BJ (cell line): Measurements from ENCODE around the gene KCNIP1. TPM values are rescaled to one million over a fixed set of nuclear protein-coding genes. Genes with fewer than 3 reads are reported as not detected.
"Not testable (repeated sequence)": the region's sequence is repeated elsewhere in the genome, so short reads cannot be mapped to it uniquely, and the experiment has no call there.

Source experiments
- CTCF ChIA-PET: fragments of 350-600 bp; formaldehyde crosslinking; extraction: SDS; loops from one replicate; lab custom pipeline; 2021; ENCODE audit warnings: antibody characterized with exemption, inconsistent platforms; lab: Yijun Ruan, JAX
- POLR2A ChIA-PET: fragments of 300-600 bp; sonication (Branson Sonifier 250); formaldehyde crosslinking; extraction: SDS; loops from one replicate; lab custom pipeline; 2021; ENCODE audit warnings: antibody characterized with exemption; lab: Charles Lee
- DNase-seq: peaks from one replicate; pipeline ENCODE4 v3.0.0-alpha.2; 2011; ENCODE audit warnings: low read depth
- H3K27me3 ChIP-seq: 2 replicates; pipeline ENCODE4 v1.6.0; 2011; ENCODE audit warnings: low read length; ENCODE audit not compliant: control insufficient read depth, insufficient read depth
- H3K36me3 ChIP-seq: 2 replicates; pipeline ENCODE4 v1.5.1; 2011; ENCODE audit warnings: low read length; ENCODE audit not compliant: control insufficient read depth, insufficient read depth
- H3K4me3 ChIP-seq: 2 replicates; pipeline ENCODE4 v1.5.1; 2011; ENCODE audit warnings: low read depth, mild to moderate bottlenecking, control low read depth, low read length
- polyA plus RNA-seq: library from polyadenylated mRNA; depleted of rRNA; stranded (reverse); fragments of >200 nt; gene quantifications from 2 replicates; pipeline ENCODE4 v1.2.3, GENCODE V29; 2011
- TF ChIP-seq, protein P1 (sequence below): IDR thresholded peaks from 2 replicates; pipeline ENCODE4 v1.5.1; 2011; ENCODE audit warnings: low read depth, mild to moderate bottlenecking, control low read depth, inconsistent platforms, low read length, moderate library complexity; ENCODE audit not compliant: insufficient read depth

KCNIP1 gene
- polyA plus RNA-seq, 1 experiment, result not detected

DNA sequence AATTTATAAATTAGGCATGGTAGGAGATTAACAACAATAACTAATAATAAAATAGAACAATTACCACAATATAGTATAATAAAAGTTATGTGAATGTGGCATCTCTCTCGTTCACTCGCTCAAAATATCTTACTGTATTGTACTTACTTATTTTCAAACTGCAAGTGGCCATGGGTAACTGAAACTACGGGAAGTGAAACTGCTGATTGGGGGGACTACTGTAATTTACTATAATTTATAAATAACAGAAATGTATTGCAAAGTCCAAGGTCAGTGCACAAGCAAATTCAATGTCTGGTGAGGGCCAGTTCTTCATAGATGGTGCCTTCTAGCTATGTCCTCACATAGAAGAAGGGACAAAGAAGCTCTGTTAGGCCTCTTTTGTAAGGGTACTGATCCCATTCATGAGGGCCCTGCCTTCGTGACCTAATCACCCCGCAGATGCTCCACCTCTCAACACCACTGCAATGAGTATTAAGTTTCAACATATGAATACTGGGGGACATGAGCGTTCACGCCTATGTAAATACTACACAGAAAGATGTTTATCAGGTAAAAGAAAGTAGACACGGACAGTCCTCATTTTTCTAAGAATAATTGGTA is 39.0 kb downstream of the KCNIP1 start:
- no peak for DNase-seq
- ChIA-PET CTCF (no interaction called here), POLR2A (no interaction called here)

GRCh38 chr5:170545313-170545712 is 41.5 kb downstream of the KCNIP1 start:
- no peaks in the 10 kb centered on the region for H3K27me3 ChIP-seq
- TF ChIP-seq, protein P1, sequence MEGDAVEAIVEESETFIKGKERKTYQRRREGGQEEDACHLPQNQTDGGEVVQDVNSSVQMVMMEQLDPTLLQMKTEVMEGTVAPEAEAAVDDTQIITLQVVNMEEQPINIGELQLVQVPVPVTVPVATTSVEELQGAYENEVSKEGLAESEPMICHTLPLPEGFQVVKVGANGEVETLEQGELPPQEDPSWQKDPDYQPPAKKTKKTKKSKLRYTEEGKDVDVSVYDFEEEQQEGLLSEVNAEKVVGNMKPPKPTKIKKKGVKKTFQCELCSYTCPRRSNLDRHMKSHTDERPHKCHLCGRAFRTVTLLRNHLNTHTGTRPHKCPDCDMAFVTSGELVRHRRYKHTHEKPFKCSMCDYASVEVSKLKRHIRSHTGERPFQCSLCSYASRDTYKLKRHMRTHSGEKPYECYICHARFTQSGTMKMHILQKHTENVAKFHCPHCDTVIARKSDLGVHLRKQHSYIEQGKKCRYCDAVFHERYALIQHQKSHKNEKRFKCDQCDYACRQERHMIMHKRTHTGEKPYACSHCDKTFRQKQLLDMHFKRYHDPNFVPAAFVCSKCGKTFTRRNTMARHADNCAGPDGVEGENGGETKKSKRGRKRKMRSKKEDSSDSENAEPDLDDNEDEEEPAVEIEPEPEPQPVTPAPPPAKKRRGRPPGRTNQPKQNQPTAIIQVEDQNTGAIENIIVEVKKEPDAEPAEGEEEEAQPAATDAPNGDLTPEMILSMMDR, result no peak
- DNase-seq, result no peak
- ChIA-PET CTCF (no interaction called here), POLR2A (no interaction called here)
- H3K4me3 ChIP-seq, result no peak overlapping the region
- H3K36me3 ChIP-seq, result no peaks in the 10 kb centered on the region

More for the DNA sequence above, 39.0 kb downstream of the KCNIP1 start:
- TF ChIP-seq, protein P1, result no peak
- H3K4me3 ChIP-seq, result no peak overlapping the region
- no peaks in the 10 kb centered on the region for H3K27me3 ChIP-seq
- no peaks in the 10 kb centered on the region for H3K36me3 ChIP-seq

DNA sequence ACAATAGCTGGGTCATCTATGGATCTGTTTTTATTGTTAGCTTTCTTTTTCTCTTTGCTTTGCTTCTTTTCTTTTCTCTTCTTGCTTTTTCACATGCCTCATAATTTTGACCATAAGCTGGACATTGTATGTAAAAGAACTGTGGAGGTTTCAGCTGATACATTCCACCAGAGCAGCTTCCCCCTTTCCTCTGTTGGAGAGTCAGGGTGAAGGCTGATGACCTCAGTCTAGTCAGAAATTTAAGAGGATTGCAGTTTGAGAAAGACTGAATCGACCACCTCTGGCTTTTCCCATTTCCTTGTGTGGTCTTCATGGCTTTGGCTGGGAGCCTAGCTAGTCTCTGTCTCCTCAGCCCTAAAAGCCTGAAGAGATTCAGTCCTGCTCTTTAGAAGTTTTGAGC is 42.0 kb downstream of the KCNIP1 start:
- H3K4me3 ChIP-seq, result no peak overlapping the region
- DNase-seq, result no peak
- H3K27me3 ChIP-seq, result no peaks in the 10 kb centered on the region
- H3K36me3 ChIP-seq, result no peaks in the 10 kb centered on the region
- TF ChIP-seq, protein P1, result no peak
- POLR2A ChIA-PET, result no interaction called here
- CTCF ChIA-PET, result no interaction called here

DNA sequence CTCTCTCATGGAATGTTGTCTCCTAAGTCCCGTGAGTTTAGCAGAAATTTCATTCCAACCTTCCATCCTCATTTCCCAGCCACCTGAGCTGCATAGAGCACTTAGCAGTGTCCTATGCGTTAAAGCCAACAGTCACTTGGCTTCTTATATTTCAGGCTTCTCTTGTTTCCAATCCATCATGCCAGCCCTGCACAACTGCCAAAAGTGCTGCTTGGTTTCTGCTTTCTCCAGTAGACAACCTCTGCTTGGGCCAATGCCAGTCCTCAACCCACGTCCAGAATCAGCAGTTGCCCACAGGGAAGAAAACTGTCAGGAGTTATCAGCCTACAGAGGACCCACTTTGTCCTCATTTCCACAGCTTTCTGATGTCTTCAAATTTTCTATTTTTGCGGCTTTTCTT is 42.5 kb downstream of the KCNIP1 start:
- ChIA-PET POLR2A (no interaction called here), CTCF (no interaction called here)

GRCh38 chr5:170550382-170550781 is 46.6 kb downstream of the KCNIP1 start:
- POLR2A ChIA-PET, H3K4me3 ChIP-seq, H3K36me3 ChIP-seq, DNase-seq, H3K27me3 ChIP-seq, CTCF ChIA-PET: not testable (repeated sequence)

More for the DNA sequence above, 42.5 kb downstream of the KCNIP1 start:
- Histone ChIP-seq H3K4me3 (no peak overlapping the region), H3K36me3 (no peaks in the 10 kb centered on the region), H3K27me3 (no peaks in the 10 kb centered on the region)
- no peak for DNase-seq
- TF ChIP-seq, protein P1, result no peak

- H3K36me3 ChIP-seq, result no peaks in the 10 kb centered on the region
- no peak for DNase-seq
- no peaks in the 10 kb centered on the region for H3K27me3 ChIP-seq
- no peak overlapping the region for H3K4me3 ChIP-seq
- ChIA-PET CTCF (no interaction called here), POLR2A (no interaction called here)
- TF ChIP-seq, protein P1, result no peak
Observed at GRCh38 chr5:170551076-170551475, 47.3 kb downstream of the KCNIP1 start.
